Stimulated activated CD8-positive, alpha-beta memory T cell treated with anti-CD3 and anti-CD28 coated beads, Interleukin-4, amount 100 ng/mL, for 1 hour (primary cell): Measurements from ENCODE around the gene TNK1.

ENCODE experiments used
- DNase-seq, 2 donors: peaks; one replicate each; pipeline ENCODE4 v3.0.0-alpha.2; 2020; ENCODE audit warnings: low read depth in 2 of 2, low spot score in 1 of 2

TNK1 gene

GRCh38 chr17:7431231-7431630 lies 50.3 kb downstream of the TNK1 start:
- no peak for DNase-seq

GRCh38 chr17:7432296-7432695 lies 51.4 kb downstream of the TNK1 start:
- DNase-seq = no peak

GRCh38 chr17:7435676-7436555 lies 55.0 kb downstream of the TNK1 start:
- DNase-seq = no peak

GRCh38 chr17:7436556-7437368 lies 55.9 kb downstream of the TNK1 start:
- peak; percentile 38 to 64 for DNase-seq

- no peak for DNase-seq
Observed at GRCh38 chr17:7437369-7437863, 56.5 kb downstream of the TNK1 start.

- peak in 1 of 2 donors; percentile 21 for DNase-seq
Observed at GRCh38 chr17:7437950-7438614, 57.2 kb downstream of the TNK1 start.

GRCh38 chr17:7438656-7439460 lies 58.0 kb downstream of the TNK1 start:
- no peak for DNase-seq
